Activated CD4-positive, alpha-beta memory T cell treated with anti-CD3 and anti-CD28 coated beads for 36 hours (primary cell): Measurements from ENCODE around the gene KIF22. TPM values are rescaled to one million over a fixed set of nuclear protein-coding genes. Genes with fewer than 3 reads are reported as not detected.
"Not testable (repeated sequence)": the region's sequence is repeated elsewhere in the genome, so short reads cannot be mapped to it uniquely, and the experiment has no call there.

ENCODE experiments used
- CTCF ChIA-PET: fragments of 350-600 bp; sonication (Branson Sonifier 250); formaldehyde crosslinking; loops from one replicate; lab custom pipeline; 2021; ENCODE audit warnings: antibody characterized with exemption, inconsistent platforms; lab: Charles Lee
- POLR2A ChIA-PET: fragments of 350-600 bp; sonication (Branson Sonifier 250); formaldehyde crosslinking; loops from one replicate; lab custom pipeline; 2021; ENCODE audit warnings: antibody characterized with exemption; lab: Charles Lee
- DNase-seq: peaks from one replicate; pipeline ENCODE4 v3.0.0-alpha.2; 2020
- H3K27ac Mint-ChIP-seq: one replicate; pipeline ENCODE4 v1.8.0; 2021; ENCODE audit warnings: mixed read lengths
- H3K27me3 Mint-ChIP-seq: one replicate; pipeline ENCODE4 v1.8.0; 2021; ENCODE audit warnings: mixed read lengths
- H3K36me3 Mint-ChIP-seq: one replicate; pipeline ENCODE4 v1.8.0; 2021; ENCODE audit warnings: mixed read lengths
- H3K4me1 Mint-ChIP-seq: one replicate; pipeline ENCODE4 v1.8.0; 2021; ENCODE audit warnings: low read depth, mixed read lengths
- H3K4me3 Mint-ChIP-seq: one replicate; pipeline ENCODE4 v1.8.0; 2021; ENCODE audit warnings: mild to moderate bottlenecking, mixed read lengths
- H3K9me3 Mint-ChIP-seq: one replicate; pipeline ENCODE4 v1.8.0; 2021; ENCODE audit warnings: mixed read lengths
- intact Hi-C: fragments of 100-400 bp; cut with micrococcal nuclease; formaldehyde crosslinking; loops from one replicate; pipeline ENCODE4 v1.15.1; 2023
- total RNA-seq, 2 experiments: library from RNA; stranded (reverse); gene quantifications; one replicate each; pipeline ENCODE4 v1.2.3, GENCODE V29; 2021

KIF22 gene
- total RNA-seq, 2 experiments from 2014 or later = 174 to 180 TPM

DNA sequence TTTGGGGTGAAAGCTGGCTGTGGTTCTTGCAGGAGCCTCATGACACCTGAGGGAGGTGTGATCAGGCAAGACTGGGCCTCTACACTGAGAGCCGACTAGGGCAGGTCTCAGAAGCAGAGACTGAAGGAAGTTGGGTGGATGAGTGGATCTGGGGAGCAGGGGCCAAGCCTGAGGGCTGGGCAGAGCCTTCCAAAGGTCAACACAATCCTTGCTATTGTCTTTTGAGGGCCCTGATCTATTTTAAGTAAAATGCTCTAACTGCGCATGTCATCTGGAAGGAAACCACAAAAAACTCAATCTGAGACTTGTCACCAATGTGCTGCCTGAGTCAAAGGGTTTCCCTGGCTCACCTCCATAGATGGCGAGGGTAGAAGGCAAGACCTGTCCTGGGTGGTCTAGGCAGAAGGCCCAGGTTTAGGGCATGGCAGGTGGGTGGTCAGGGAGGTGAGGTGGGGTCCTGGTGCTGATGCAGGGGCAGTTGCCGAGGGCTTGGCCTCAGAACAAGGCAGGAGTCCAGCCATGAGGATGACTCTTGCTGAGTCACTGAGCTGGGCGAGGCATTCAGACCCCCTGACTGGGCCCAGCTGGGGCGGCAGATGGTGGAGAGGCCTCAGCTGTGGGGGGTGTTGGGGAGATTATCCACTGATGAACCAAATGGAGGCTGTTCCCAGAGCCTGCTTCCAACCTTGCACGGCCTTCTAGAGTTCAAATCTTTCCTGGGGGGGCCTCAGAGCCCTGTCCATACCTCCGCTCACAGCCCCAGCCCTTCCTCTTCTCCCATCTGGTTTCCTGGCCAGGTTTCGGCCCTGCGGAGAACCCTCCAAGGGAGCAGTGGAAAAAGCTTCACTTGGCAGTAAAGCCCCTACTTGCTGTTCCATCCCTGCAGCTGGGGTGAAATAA is 34.8 kb downstream of the KIF22 start:
- POLR2A ChIA-PET = interaction anchor here (0.6 to 3.1 kb wide), 5 partner anchors 8 to 19 kb away, joined by 3 to 17 read pairs (median 5); partner anchors contain the start of genes PAGR1 and PRRT2
- intact Hi-C loops = loop anchor here (2.0 to 10.0 kb wide), 4 partner anchors 15 to 1001 kb away; partner anchors contain the start of genes ATXN2L, ITGAL, MYL11 and TBC1D10B
- DNase-seq = peak; percentile 72
- H3K36me3 Mint-ChIP-seq = peaks cover 9% of the 10 kb centered on the region
- peak overlapping the region; percentile 59 for H3K4me3 Mint-ChIP-seq
- peaks cover 64% of the 10 kb centered on the region for H3K4me1 Mint-ChIP-seq
- H3K27me3 Mint-ChIP-seq = no peaks in the 10 kb centered on the region
- H3K27ac Mint-ChIP-seq = peak overlapping the region; percentile 95
- no peaks in the 10 kb centered on the region for H3K9me3 Mint-ChIP-seq
- CTCF ChIA-PET = interaction anchor here (0.9 to 4.6 kb wide), 5 partner anchors 9 to 207 kb away, joined by 3 to 47 read pairs (median 9); partner anchors contain the start of gene PAGR1

DNA sequence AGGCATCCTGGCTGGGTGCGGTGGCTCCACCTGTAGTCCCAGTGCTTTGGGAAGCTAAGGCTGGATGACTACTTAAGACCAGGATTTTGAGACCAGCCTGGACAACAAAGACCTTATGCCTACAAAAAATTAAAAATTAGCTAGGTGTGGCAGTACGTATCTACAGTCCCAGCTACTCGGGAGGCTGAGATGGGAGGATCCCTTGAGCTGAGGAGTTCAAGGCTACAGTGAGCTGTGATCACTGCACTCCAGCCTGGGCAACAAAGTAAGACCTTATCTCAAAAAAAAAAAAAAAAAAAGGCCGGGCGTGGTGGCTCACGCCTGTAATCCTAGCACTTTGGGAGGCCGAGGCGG is 35.8 kb downstream of the KIF22 start:
- Mint-ChIP-seq H3K27me3 (no peaks in the 10 kb centered on the region), H3K9me3 (no peaks in the 10 kb centered on the region), H3K27ac (peak overlapping the region; percentile 96), H3K36me3 (peaks cover 8% of the 10 kb centered on the region), H3K4me3 (peak overlapping the region; percentile 70), H3K4me1 (peaks cover 69% of the 10 kb centered on the region)
- intact Hi-C loops = loop anchor here (5.0 to 10.0 kb wide), 3 partner anchors 548 to 1002 kb away; partner anchors contain the start of genes ATXN2L, ITGAL, MYL11 and TBC1D10B
- ChIA-PET CTCF (interaction anchor here (0.6 to 4.6 kb wide), 9 partner anchors 8 to 359 kb away, joined by 3 to 47 read pairs (median 4); partner anchors contain the start of genes PAGR1 and PRRT2), POLR2A (interaction anchor here (0.7 to 3.1 kb wide), 8 partner anchors 9 to 308 kb away, joined by 3 to 17 read pairs (median 5); partner anchors contain the start of genes KIF22, PAGR1 and PRRT2)
- no peak for DNase-seq

- H3K27me3 Mint-ChIP-seq = no peaks in the 10 kb centered on the region
- DNase-seq = no peak
- no peak overlapping the region for H3K4me3 Mint-ChIP-seq
- POLR2A ChIA-PET = no interaction called here
- H3K9me3 Mint-ChIP-seq = no peaks in the 10 kb centered on the region
- no peak overlapping the region for H3K27ac Mint-ChIP-seq
- intact Hi-C loops = no loop called here
- peaks cover 49% of the 10 kb centered on the region for H3K4me1 Mint-ChIP-seq
- peaks cover 26% of the 10 kb centered on the region for H3K36me3 Mint-ChIP-seq
- CTCF ChIA-PET = no interaction called here
Observed at GRCh38 chr16:29830774-29831173, 40.2 kb downstream of the KIF22 start.

GRCh38 chr16:29831490-29831889 is 40.9 kb downstream of the KIF22 start:
- Mint-ChIP-seq H3K4me1 (peaks cover 42% of the 10 kb centered on the region), H3K9me3 (no peaks in the 10 kb centered on the region), H3K27ac (no peak overlapping the region), H3K36me3 (peaks cover 30% of the 10 kb centered on the region), H3K4me3 (no peak overlapping the region), H3K27me3 (no peaks in the 10 kb centered on the region)
- no peak for DNase-seq
- ChIA-PET POLR2A (no interaction called here), CTCF (no interaction called here)
- intact Hi-C loops = no loop called here

DNA sequence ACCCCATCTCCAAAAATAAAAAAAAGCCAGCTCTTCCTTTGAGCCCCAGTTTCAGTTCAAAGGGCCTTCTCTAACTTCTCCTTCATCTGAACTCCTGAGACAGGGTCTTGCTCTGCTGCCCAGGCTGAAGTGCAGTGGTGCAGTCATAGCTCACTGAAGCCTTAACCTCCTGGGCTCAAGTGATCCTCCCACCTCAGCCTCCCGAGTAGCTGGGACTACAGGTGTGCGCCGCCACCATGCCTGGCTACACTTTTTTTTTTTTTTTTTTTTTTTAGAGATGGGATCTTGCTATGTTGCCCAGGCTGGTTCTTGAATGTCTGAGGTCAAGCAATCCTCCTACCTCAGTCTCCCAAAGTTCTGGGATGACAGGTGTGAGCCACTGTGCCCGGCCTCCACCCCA is 42.7 kb downstream of the KIF22 start:
- POLR2A ChIA-PET = interaction anchor here (0.6 kb wide), 1 partner anchor 33 kb away, joined by 4 read pairs; no protein-coding TSS in a partner anchor
- H3K27ac Mint-ChIP-seq, H3K9me3 Mint-ChIP-seq, DNase-seq, intact Hi-C loops, H3K4me3 Mint-ChIP-seq, H3K27me3 Mint-ChIP-seq: not testable (repeated sequence)
- CTCF ChIA-PET = interaction anchor here (0.6 to 2.8 kb wide), 2 partner anchors 15 to 17 kb away, joined by 3 to 18 read pairs; no protein-coding TSS in a partner anchor
- H3K4me1 Mint-ChIP-seq = peaks cover 27% of the 10 kb centered on the region
- H3K36me3 Mint-ChIP-seq = peaks cover 41% of the 10 kb centered on the region

DNA sequence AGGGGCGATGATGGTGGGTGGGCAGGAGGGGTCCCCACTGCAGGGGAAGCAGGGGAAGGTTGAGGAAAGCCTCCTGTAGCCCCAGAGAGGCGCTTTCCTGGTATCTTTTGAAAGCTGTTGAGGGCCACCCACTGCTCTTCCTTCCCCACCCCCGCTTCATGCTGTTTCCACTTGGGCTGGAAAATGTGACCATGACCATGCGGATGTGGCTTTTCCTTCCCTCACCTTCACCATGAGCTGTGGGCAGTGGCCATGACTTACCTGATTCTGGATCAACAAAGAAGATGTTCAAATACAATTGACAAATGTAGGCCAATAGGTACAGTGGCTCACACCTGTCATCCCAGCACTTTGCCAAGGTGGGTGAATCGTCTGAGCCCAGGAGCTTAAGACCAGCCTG is 43.5 kb downstream of the KIF22 start:
- no peaks in the 10 kb centered on the region for H3K27me3 Mint-ChIP-seq
- peaks cover 22% of the 10 kb centered on the region for H3K4me1 Mint-ChIP-seq
- no peaks in the 10 kb centered on the region for H3K9me3 Mint-ChIP-seq
- peaks cover 41% of the 10 kb centered on the region for H3K36me3 Mint-ChIP-seq
- intact Hi-C loops = no loop called here
- ChIA-PET CTCF (interaction anchor here (2.8 kb wide), 1 partner anchor 14 kb away, joined by 18 read pairs; no protein-coding TSS in a partner anchor), POLR2A (interaction anchor here (1.6 kb wide), 1 partner anchor 14 kb away, joined by 3 read pairs; the partner anchor contains the start of gene MVP)
- peak overlapping the region; percentile 18 for H3K27ac Mint-ChIP-seq
- H3K4me3 Mint-ChIP-seq = no peak overlapping the region
- peak; percentile 60 for DNase-seq

DNA sequence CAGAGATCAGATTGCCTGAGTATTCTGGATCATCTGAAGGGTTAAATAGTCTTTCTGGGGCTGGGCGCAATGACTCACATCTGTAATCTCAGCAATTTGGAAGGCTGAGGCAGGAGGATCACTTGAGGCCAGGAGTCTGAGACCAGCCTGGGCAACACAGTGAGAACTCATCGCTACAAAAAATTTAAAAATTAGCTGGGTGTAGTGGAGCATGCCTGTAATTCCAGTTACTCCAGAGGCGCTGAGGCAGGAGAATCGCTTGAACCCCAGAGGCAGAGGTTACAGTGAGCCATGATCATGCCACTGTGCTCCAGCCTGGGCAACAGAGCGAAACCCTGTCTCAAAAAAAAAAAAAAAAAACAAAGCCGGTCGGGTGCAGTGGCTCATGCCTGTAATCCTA is 45.4 kb downstream of the KIF22 start:
- CTCF ChIA-PET = no interaction called here
- no peak for DNase-seq

DNA sequence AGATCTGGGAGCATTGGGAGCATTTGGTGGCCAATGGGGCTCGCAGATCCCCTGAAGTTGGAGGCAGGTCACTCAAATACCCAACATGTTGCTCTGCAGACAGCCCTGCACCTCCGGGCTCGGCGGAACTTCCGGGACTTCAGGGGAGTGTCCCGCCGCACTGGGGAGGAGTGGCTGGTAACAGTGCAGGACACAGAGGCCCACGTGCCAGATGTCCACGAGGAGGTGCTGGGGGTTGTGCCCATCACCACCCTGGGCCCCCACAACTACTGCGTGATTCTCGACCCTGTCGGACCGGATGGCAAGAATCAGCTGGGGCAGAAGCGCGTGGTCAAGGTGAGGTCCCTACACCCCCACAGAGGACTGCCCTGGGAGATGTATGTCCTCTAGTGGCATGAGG is 46.1 kb downstream of the KIF22 start:
- ChIA-PET CTCF (interaction anchor here (4.4 kb wide), 1 partner anchor 12 kb away, joined by 24 read pairs; no protein-coding TSS in a partner anchor), POLR2A (no interaction called here)
- Mint-ChIP-seq H3K36me3 (peaks cover 43% of the 10 kb centered on the region), H3K27ac (no peak overlapping the region), H3K27me3 (no peaks in the 10 kb centered on the region), H3K4me1 (peaks cover 11% of the 10 kb centered on the region), H3K4me3 (no peak overlapping the region), H3K9me3 (no peaks in the 10 kb centered on the region)
- intact Hi-C loops = no loop called here
- no peak for DNase-seq

More for the DNA sequence above, 45.4 kb downstream of the KIF22 start:
- Mint-ChIP-seq H3K9me3 (no peaks in the 10 kb centered on the region), H3K4me3 (no peak overlapping the region), H3K36me3 (peaks cover 45% of the 10 kb centered on the region), H3K4me1 (peaks cover 14% of the 10 kb centered on the region), H3K27me3 (no peaks in the 10 kb centered on the region), H3K27ac (no peak overlapping the region)
- POLR2A ChIA-PET = no interaction called here
- intact Hi-C loops = no loop called here

DNA sequence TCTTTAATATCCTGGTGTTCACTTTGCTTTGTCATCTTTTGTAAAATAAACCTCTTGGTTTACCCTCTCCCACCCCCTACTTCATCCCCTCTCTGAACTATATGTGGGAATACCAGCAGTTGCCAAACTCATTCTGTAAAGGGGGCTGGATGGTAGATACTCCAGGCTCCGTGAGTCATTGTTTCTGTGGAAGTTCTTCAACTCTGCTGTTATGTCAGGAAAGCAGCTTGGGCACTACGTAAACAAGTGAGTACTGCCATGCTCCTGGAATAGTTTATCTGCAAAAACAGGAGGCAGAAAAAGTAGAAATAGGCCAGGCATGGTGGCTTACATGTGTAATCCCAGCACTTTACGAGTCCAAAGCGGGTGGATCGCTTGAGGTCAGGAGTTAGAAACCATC is 47.3 kb downstream of the KIF22 start:
- Mint-ChIP-seq H3K27ac (peak overlapping the region; percentile 28), H3K27me3 (no peaks in the 10 kb centered on the region), H3K4me1 (peaks cover 11% of the 10 kb centered on the region), H3K36me3 (peaks cover 42% of the 10 kb centered on the region), H3K4me3 (no peak overlapping the region), H3K9me3 (no peaks in the 10 kb centered on the region)
- intact Hi-C loops = no loop called here
- ChIA-PET POLR2A (no interaction called here), CTCF (interaction anchor here (4.4 kb wide), 1 partner anchor 11 kb away, joined by 24 read pairs; no protein-coding TSS in a partner anchor)
- no peak for DNase-seq

GRCh38 chr16:29839822-29840221 is 49.3 kb downstream of the KIF22 start:
- no peak for DNase-seq
- Mint-ChIP-seq H3K36me3 (peaks cover 34% of the 10 kb centered on the region), H3K9me3 (no peaks in the 10 kb centered on the region), H3K27ac (no peak overlapping the region), H3K27me3 (no peaks in the 10 kb centered on the region), H3K4me1 (peaks cover 2% of the 10 kb centered on the region), H3K4me3 (no peak overlapping the region)
- ChIA-PET POLR2A (interaction anchor here (1.2 kb wide), 1 partner anchor 13 kb away, joined by 3 read pairs; no protein-coding TSS in a partner anchor), CTCF (interaction anchor here (4.4 kb wide), 1 partner anchor 9 kb away, joined by 24 read pairs; no protein-coding TSS in a partner anchor)
- intact Hi-C loops = no loop called here

GRCh38 chr16:29840240-29840639 is 49.7 kb downstream of the KIF22 start:
- Mint-ChIP-seq H3K27ac (no peak overlapping the region), H3K9me3 (no peaks in the 10 kb centered on the region), H3K36me3 (peaks cover 34% of the 10 kb centered on the region), H3K4me1 (peaks cover 2% of the 10 kb centered on the region), H3K27me3 (no peaks in the 10 kb centered on the region), H3K4me3 (no peak overlapping the region)
- DNase-seq = no peak
- CTCF ChIA-PET = interaction anchor here (4.4 kb wide), 1 partner anchor 8 kb away, joined by 24 read pairs; no protein-coding TSS in a partner anchor
- intact Hi-C loops = no loop called here
- POLR2A ChIA-PET = no interaction called here

GRCh38 chr16:29841631-29842030 is 51.1 kb downstream of the KIF22 start:
- ChIA-PET POLR2A (interaction anchor here (0.8 kb wide), 1 partner anchor 14 kb away, joined by 3 read pairs; no protein-coding TSS in a partner anchor), CTCF (no interaction called here)
- Mint-ChIP-seq H3K27me3 (no peaks in the 10 kb centered on the region), H3K27ac (no peak overlapping the region), H3K9me3 (no peaks in the 10 kb centered on the region), H3K36me3 (peaks cover 28% of the 10 kb centered on the region), H3K4me1 (no peaks in the 10 kb centered on the region), H3K4me3 (no peak overlapping the region)
- DNase-seq = no peak
- intact Hi-C loops = no loop called here
